GM23338 (cell line): ENCODE data around the gene BIRC7. TPM values are rescaled to one million over a fixed set of nuclear protein-coding genes. Genes with fewer than 3 reads are reported as not detected.

Source experiments
- ATAC-seq: fragments of 200-7000 bp; cut with Tn5 transposase; 3 replicates; pipeline ENCODE4 v1.9.1; 2020
- DNase-seq: peaks from one replicate; pipeline ENCODE4 v3.0.0-alpha.2; 2015; ENCODE audit warnings: low spot score
- H2AFZ ChIP-seq: fragments of 200-600 bp; sonication (generic); 2 replicates; pipeline ENCODE4 v1.8.0; 2016; ENCODE audit warnings: antibody characterized with exemption, mild to moderate bottlenecking, moderate library complexity
- H3F3A ChIP-seq: fragments of 200-600 bp; sonication (generic); replicated peaks from 2 replicates; pipeline ENCODE4 v1.8.0; 2017; ENCODE audit warnings: antibody characterized with exemption, mixed run types, low read depth
- H3K27ac ChIP-seq: fragments of 200-600 bp; sonication (generic); 2 replicates; pipeline ENCODE4 v1.6.1; 2016; ENCODE audit warnings: low read depth
- H3K27me3 ChIP-seq: fragments of 200-600 bp; sonication (generic); 2 replicates; pipeline ENCODE4 v1.8.0; 2016; ENCODE audit warnings: mild to moderate bottlenecking, mixed run types, moderate library complexity; ENCODE audit not compliant: insufficient read depth
- H3K36me3 ChIP-seq: fragments of 200-600 bp; sonication (generic); 2 replicates; pipeline ENCODE4 v1.8.0; 2016; ENCODE audit warnings: mild to moderate bottlenecking; ENCODE audit not compliant: insufficient read depth
- H3K4me1 ChIP-seq: fragments of 200-600 bp; sonication (generic); 2 replicates; pipeline ENCODE4 v1.8.0; 2016; ENCODE audit warnings: mild to moderate bottlenecking, moderate library complexity; ENCODE audit not compliant: insufficient read depth
- H3K4me2 ChIP-seq: fragments of 200-600 bp; sonication (generic); 2 replicates; pipeline ENCODE4 v1.7.1; 2017; ENCODE audit warnings: mixed run types
- H3K4me3 ChIP-seq: fragments of 200-600 bp; sonication (generic); 2 replicates; pipeline ENCODE4 v1.6.1; 2016; ENCODE audit warnings: mixed run types
- H3K79me2 ChIP-seq: fragments of 200-600 bp; sonication (generic); replicated peaks from 2 replicates; pipeline ENCODE4 v1.8.0; 2017; ENCODE audit warnings: mild to moderate bottlenecking; ENCODE audit not compliant: insufficient read depth
- H3K9me2 ChIP-seq: fragments of 200-600 bp; sonication (generic); 2 replicates; pipeline ENCODE4 v1.8.0; 2017; ENCODE audit not compliant: insufficient read depth
- H4K20me1 ChIP-seq: fragments of 200-600 bp; sonication (generic); replicated peaks from 2 replicates; pipeline ENCODE4 v1.8.0; 2017; ENCODE audit warnings: mild to moderate bottlenecking; ENCODE audit not compliant: insufficient read depth
- H3K27ac Mint-ChIP-seq: 2 replicates; pipeline ENCODE4 v1.8.0; 2020; ENCODE audit warnings: inconsistent platforms, mild to moderate bottlenecking, moderate library complexity, mixed read lengths
- H3K27me3 Mint-ChIP-seq: 3 replicates; pipeline ENCODE4 v1.8.0; 2022; ENCODE audit warnings: low read depth, mild to moderate bottlenecking, moderate library complexity, mixed read lengths, inconsistent platforms; ENCODE audit not compliant: insufficient read depth, poor library complexity
- H3K36me3 Mint-ChIP-seq: 3 replicates; pipeline ENCODE4 v1.8.0; 2021; ENCODE audit warnings: low read depth, mild to moderate bottlenecking, inconsistent platforms, moderate library complexity, mixed read lengths
- H3K4me1 Mint-ChIP-seq: 3 replicates; pipeline ENCODE4 v1.8.0; 2020; ENCODE audit warnings: mild to moderate bottlenecking, inconsistent platforms, mixed read lengths
- H3K4me3 Mint-ChIP-seq: 3 replicates; pipeline ENCODE4 v1.8.0; 2021; ENCODE audit warnings: moderate library complexity, mild to moderate bottlenecking, inconsistent platforms, mixed read lengths
- H3K9me3 Mint-ChIP-seq: 3 replicates; pipeline ENCODE4 v1.8.0; 2020; ENCODE audit warnings: moderate library complexity, mild to moderate bottlenecking, inconsistent platforms, mixed read lengths
- CREB1 ChIP-seq: fragments of 250-450 bp; sonication (Bioruptor Pico); IDR thresholded peaks from 2 replicates; pipeline ENCODE4 v1.5.0; 2020; ENCODE audit warnings: low read depth, mild to moderate bottlenecking, moderate library complexity
- EZH2 ChIP-seq: fragments of 200-600 bp; sonication (generic); IDR thresholded peaks from one replicate; pipeline ENCODE4 v1.8.0; 2017; ENCODE audit warnings: antibody characterized with exemption, mild to moderate bottlenecking, low read depth; ENCODE audit not compliant: unreplicated experiment
- EZH2phosphoT487 ChIP-seq: fragments of 200-600 bp; sonication (generic); IDR thresholded peaks from one replicate; pipeline ENCODE4 v1.8.1; 2018; ENCODE audit warnings: antibody characterized with exemption; ENCODE audit not compliant: unreplicated experiment
- JUNB ChIP-seq: IDR thresholded peaks from one replicate; pipeline ENCODE4 v1.6.1; 2016; ENCODE audit warnings: antibody characterized with exemption; ENCODE audit not compliant: unreplicated experiment
- POLR2AphosphoS5 ChIP-seq: IDR thresholded peaks from 2 replicates; pipeline ENCODE4 v1.6.1; 2016; ENCODE audit warnings: antibody characterized with exemption, low read depth
- STAT1 ChIP-seq: IDR thresholded peaks from one replicate; pipeline ENCODE4 v1.6.1; 2016; ENCODE audit warnings: antibody characterized with exemption; ENCODE audit not compliant: unreplicated experiment
- ZNF331 ChIP-seq: fragments of 250-450 bp; sonication (Bioruptor Pico); IDR thresholded peaks from 2 replicates; pipeline ENCODE4 v1.5.0; 2020; ENCODE audit warnings: low read depth, mild to moderate bottlenecking, moderate library complexity
- polyA plus RNA-seq: library from polyadenylated mRNA; unstranded; fragments of >200 nt; fragmentation: Nextera tagmentation; extraction: Ambion mirVana; gene quantifications from 2 replicates; pipeline ENCODE4 v1.2.1, GENCODE V29; 2016
- total RNA-seq: library from RNA; depleted of rRNA; stranded (reverse); fragments of >200 nt; shearing (Covaris generic); gene quantifications from 2 replicates; pipeline ENCODE4 v1.2.3, GENCODE V29; 2014
- TF ChIP-seq, protein P1 (sequence below): IDR thresholded peaks from 2 replicates; pipeline ENCODE4 v1.6.1; 2016; ENCODE audit warnings: antibody characterized with exemption
- TF ChIP-seq, protein P2 (sequence below): IDR thresholded peaks from one replicate; pipeline ENCODE4 v1.6.1; 2018; ENCODE audit warnings: antibody characterized with exemption; ENCODE audit not compliant: unreplicated experiment
- TF ChIP-seq, protein P3 (sequence below), 2 experiments: fragments of 200-600 bp in 1 of 2; sonication (generic) in 1 of 2; conservative IDR thresholded peaks; 2 replicates each; pipeline versions ENCODE4 v1.5.1 to v1.6.1; 2016 to 2017; ENCODE audit warnings: antibody characterized with exemption in 2 of 2, low read depth in 2 of 2, mild to moderate bottlenecking in 2 of 2, moderate library complexity in 1 of 2

The BIRC7 gene
- total and polyA plus RNA-seq, 2 experiments from 2014 or later = 0.16 to 0.24 TPM

DNA sequence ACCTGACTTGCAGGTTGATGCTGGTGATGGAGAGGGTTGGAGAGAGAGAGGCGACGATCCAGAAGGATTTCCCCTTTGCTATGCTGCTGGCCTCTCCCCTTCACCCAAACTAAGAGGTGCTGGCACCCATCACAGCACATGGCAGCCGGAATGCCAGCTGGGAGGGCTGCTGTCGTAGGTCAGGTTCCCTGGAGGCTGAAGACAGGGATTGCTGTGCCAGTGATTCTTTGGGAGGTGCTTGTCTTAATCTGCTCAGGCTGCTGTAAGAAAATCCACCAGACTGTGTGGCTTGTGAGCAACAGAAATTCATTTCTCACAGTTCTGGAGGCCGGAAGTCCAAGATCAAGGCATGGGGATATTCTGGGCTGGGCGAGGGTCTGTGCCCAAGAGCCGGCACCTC, 32.6 kb downstream of the BIRC7 start (continued):
- TF ChIP-seq, protein P1, sequence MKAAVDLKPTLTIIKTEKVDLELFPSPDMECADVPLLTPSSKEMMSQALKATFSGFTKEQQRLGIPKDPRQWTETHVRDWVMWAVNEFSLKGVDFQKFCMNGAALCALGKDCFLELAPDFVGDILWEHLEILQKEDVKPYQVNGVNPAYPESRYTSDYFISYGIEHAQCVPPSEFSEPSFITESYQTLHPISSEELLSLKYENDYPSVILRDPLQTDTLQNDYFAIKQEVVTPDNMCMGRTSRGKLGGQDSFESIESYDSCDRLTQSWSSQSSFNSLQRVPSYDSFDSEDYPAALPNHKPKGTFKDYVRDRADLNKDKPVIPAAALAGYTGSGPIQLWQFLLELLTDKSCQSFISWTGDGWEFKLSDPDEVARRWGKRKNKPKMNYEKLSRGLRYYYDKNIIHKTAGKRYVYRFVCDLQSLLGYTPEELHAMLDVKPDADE = no peak
- TF ChIP-seq JUNB = no peak
- TF ChIP-seq, protein P2, sequence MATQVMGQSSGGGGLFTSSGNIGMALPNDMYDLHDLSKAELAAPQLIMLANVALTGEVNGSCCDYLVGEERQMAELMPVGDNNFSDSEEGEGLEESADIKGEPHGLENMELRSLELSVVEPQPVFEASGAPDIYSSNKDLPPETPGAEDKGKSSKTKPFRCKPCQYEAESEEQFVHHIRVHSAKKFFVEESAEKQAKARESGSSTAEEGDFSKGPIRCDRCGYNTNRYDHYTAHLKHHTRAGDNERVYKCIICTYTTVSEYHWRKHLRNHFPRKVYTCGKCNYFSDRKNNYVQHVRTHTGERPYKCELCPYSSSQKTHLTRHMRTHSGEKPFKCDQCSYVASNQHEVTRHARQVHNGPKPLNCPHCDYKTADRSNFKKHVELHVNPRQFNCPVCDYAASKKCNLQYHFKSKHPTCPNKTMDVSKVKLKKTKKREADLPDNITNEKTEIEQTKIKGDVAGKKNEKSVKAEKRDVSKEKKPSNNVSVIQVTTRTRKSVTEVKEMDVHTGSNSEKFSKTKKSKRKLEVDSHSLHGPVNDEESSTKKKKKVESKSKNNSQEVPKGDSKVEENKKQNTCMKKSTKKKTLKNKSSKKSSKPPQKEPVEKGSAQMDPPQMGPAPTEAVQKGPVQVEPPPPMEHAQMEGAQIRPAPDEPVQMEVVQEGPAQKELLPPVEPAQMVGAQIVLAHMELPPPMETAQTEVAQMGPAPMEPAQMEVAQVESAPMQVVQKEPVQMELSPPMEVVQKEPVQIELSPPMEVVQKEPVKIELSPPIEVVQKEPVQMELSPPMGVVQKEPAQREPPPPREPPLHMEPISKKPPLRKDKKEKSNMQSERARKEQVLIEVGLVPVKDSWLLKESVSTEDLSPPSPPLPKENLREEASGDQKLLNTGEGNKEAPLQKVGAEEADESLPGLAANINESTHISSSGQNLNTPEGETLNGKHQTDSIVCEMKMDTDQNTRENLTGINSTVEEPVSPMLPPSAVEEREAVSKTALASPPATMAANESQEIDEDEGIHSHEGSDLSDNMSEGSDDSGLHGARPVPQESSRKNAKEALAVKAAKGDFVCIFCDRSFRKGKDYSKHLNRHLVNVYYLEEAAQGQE = no peak
- TF ChIP-seq, protein P3, sequence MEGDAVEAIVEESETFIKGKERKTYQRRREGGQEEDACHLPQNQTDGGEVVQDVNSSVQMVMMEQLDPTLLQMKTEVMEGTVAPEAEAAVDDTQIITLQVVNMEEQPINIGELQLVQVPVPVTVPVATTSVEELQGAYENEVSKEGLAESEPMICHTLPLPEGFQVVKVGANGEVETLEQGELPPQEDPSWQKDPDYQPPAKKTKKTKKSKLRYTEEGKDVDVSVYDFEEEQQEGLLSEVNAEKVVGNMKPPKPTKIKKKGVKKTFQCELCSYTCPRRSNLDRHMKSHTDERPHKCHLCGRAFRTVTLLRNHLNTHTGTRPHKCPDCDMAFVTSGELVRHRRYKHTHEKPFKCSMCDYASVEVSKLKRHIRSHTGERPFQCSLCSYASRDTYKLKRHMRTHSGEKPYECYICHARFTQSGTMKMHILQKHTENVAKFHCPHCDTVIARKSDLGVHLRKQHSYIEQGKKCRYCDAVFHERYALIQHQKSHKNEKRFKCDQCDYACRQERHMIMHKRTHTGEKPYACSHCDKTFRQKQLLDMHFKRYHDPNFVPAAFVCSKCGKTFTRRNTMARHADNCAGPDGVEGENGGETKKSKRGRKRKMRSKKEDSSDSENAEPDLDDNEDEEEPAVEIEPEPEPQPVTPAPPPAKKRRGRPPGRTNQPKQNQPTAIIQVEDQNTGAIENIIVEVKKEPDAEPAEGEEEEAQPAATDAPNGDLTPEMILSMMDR (conservative IDR thresholded peaks at IDR 0.05; ENCODE audit: low read depth in 2 of 2) = no peak
- TF ChIP-seq EZH2phosphoT487 = no peak
- no peak for TF ChIP-seq CREB1 (CRISPR knock-in tag)
- TF ChIP-seq STAT1 = no peak
- TF ChIP-seq ZNF331 (CRISPR knock-in tag) = no peak
- TF ChIP-seq POLR2AphosphoS5 = no peak
- no peak for TF ChIP-seq EZH2

DNA sequence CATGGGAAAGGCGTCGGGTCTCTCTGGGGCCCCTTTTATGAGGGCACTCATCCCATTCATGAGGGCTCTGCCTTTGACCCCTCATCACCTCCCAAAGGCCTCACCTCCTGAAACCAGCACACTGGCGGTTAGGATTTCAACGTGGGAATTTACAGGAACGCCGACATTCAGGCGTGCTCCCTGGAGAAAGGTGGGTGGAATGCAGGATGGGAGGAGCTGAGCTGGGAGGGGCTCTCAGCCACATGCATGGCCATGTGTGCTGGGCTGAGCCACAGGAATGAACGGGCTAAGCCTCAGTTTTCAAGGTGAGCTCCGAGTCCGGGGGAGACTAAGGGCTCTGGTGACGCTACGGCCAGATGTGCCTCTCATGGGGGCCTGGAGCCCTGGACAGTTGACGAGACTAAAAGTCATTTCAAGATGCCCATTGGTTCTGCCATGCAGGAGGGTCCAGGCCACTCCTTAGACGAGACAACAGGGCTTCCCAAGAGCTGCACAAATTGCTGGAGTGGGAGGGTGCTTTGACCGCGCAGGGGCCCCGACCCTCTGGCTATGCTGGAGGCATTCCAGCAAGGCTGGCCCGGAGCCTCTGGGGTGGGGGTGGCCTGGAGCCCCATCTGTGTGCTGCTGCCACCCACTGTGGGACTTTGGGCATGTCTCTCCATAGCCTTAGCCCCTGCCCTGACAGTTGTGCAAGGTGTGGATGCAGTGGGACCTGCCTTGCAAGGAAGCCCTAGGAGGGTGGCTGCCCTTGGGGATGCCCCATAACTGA, 33.1 kb downstream of the BIRC7 start:
- no peaks in the 10 kb centered on the region for H3K9me2 ChIP-seq
- H3K4me3 ChIP-seq = no peak overlapping the region
- Mint-ChIP-seq H3K9me3 (no peaks in the 10 kb centered on the region), H3K27me3 (peaks cover 20% of the 10 kb centered on the region), H3K4me3 (no peak overlapping the region), H3K36me3 (no peaks in the 10 kb centered on the region; the same call in 2 of the 3 replicates), H3K4me1 (peaks cover 10% of the 10 kb centered on the region), H3K27ac (no peak overlapping the region)
- no peak overlapping the region for H2AFZ ChIP-seq
- H3K27ac ChIP-seq = no peak overlapping the region
- H3K36me3 ChIP-seq = no peaks in the 10 kb centered on the region
- H4K20me1 ChIP-seq = peaks cover 5% of the 10 kb centered on the region; the same call in 1 of the 2 replicates
- ATAC-seq (peak; percentile 17), DNase-seq (peak; percentile 45)
- H3F3A ChIP-seq = no peaks in the 10 kb centered on the region
- H3K4me1 ChIP-seq = peaks cover 6% of the 10 kb centered on the region; the same call in 1 of the 2 replicates
- H3K4me2 ChIP-seq = no peak overlapping the region
- H3K79me2 ChIP-seq = peaks cover 11% of the 10 kb centered on the region
- H3K27me3 ChIP-seq = no peaks in the 10 kb centered on the region
- TF ChIP-seq ZNF331 (CRISPR knock-in tag) (no peak), CREB1 (CRISPR knock-in tag) (no peak), POLR2AphosphoS5 (no peak)
- TF ChIP-seq, protein P3 (conservative IDR thresholded peaks at IDR 0.05; ENCODE audit: low read depth in 2 of 2) = no peak
